Ramos (cell line): Measurements from ENCODE around the gene RAB17.

Source experiments
- in situ Hi-C: fragments of 300-500 bp; cut with MboI; formaldehyde crosslinking; loops from one replicate; pipeline ENCODE4 v1.14.3; 2022; ENCODE audit warnings: low sequenced_read_pairs; ENCODE audit not compliant: unreplicated experiment

RAB17 gene

GRCh38 chr2:237590272-237591140 is at the start of gene RAB17:
TSS of gene RAB17 (minus strand) at chr2:237590734. CDS start at chr2:237586154, 4,580 bp downstream.
- in situ Hi-C loops: no loop called here

GRCh38 chr2:237639836-237640220 is 49.3 kb upstream of the RAB17 start:
- in situ Hi-C loops: no loop called here

- in situ Hi-C loops: no loop called here
Measured at GRCh38 chr2:237639052-237639835, 48.7 kb upstream of the RAB17 start.

GRCh38 chr2:237638176-237638575 is 47.6 kb upstream of the RAB17 start:
- in situ Hi-C loops: no loop called here

- in situ Hi-C loops: no loop called here
Measured at GRCh38 chr2:237637429-237638135, 47.0 kb upstream of the RAB17 start.

- in situ Hi-C loops: no loop called here
Measured at GRCh38 chr2:237636578-237636977, 46.0 kb upstream of the RAB17 start.

- in situ Hi-C loops: no loop called here
Measured at GRCh38 chr2:237633061-237633561, 42.6 kb upstream of the RAB17 start.

GRCh38 chr2:237631801-237632585 is 41.5 kb upstream of the RAB17 start:
- in situ Hi-C loops: no loop called here

GRCh38 chr2:237631007-237631785 is 40.7 kb upstream of the RAB17 start:
- in situ Hi-C loops: no loop called here

- in situ Hi-C loops: no loop called here
Measured at GRCh38 chr2:237630216-237631000, 39.9 kb upstream of the RAB17 start.

- in situ Hi-C loops: no loop called here
Measured at GRCh38 chr2:237629739-237630138, 39.2 kb upstream of the RAB17 start.

- in situ Hi-C loops: no loop called here
Measured at GRCh38 chr2:237629188-237629534, 38.6 kb upstream of the RAB17 start.

- in situ Hi-C loops: no loop called here
Measured at GRCh38 chr2:237628247-237629187, 38.0 kb upstream of the RAB17 start.

- in situ Hi-C loops: no loop called here
Measured at GRCh38 chr2:237627441-237628246, 37.1 kb upstream of the RAB17 start, which contains the start of gene LRRFIP1. TSS of gene LRRFIP1 (plus strand) at chr2:237627587. CDS start at chr2:237627645, 58 bp downstream.

GRCh38 chr2:237626813-237627440 is 36.4 kb upstream of the RAB17 start:
- in situ Hi-C loops: no loop called here

- in situ Hi-C loops: no loop called here
Measured at GRCh38 chr2:237625777-237626176, 35.2 kb upstream of the RAB17 start.
